IMR-90 (cell line): Measurements from ENCODE around the gene OR2G2. TPM values are rescaled to one million over a fixed set of nuclear protein-coding genes. Genes with fewer than 3 reads are reported as not detected.

Experiments
- ATAC-seq: fragments of 200-7000 bp; cut with Tn5 transposase; 2 replicates; pipeline ENCODE4 v1.9.1; 2020; ENCODE audit warnings: low read depth, mild to moderate bottlenecking, moderate library complexity
- BruUV-seq: library from RNA; stranded (reverse); fragments of 400-500 nt; replicated peaks from 2 replicates; lab custom pipeline; 2021; lab: Mats Ljungman, UMichigan
- CTCF ChIA-PET: fragments of 300-600 bp; formaldehyde crosslinking; extraction: SDS; loops from one replicate; lab custom pipeline; 2021; ENCODE audit warnings: antibody characterized with exemption; lab: Yijun Ruan, JAX
- POLR2A ChIA-PET: fragments of 300-600 bp; sonication (Branson Sonifier 250); formaldehyde crosslinking; loops from one replicate; lab custom pipeline; 2022; ENCODE audit warnings: antibody characterized with exemption; ENCODE audit not compliant: unreplicated experiment; lab: Charles Lee
- DNase-seq: peaks from one replicate; pipeline ENCODE4 v3.0.0; 2013
- H2AFZ ChIP-seq: replicated peaks from 2 replicates; pipeline ENCODE3; 2013; ENCODE audit warnings: low read length, mild to moderate bottlenecking; ENCODE audit not compliant: poor library complexity
- H2AK5ac ChIP-seq: 2 replicates; pipeline ENCODE4 v1.6.1; 2013; ENCODE audit warnings: low read depth, low read length, inconsistent platforms
- H2AK9ac ChIP-seq: replicated peaks from 2 replicates; pipeline ENCODE3; 2013; ENCODE audit warnings: mild to moderate bottlenecking, low read depth, low read length, moderate library complexity; ENCODE audit not compliant: poor library complexity
- H2BK120ac ChIP-seq: 2 replicates; pipeline ENCODE4 v1.6.1; 2013; ENCODE audit warnings: low read depth, low read length, inconsistent platforms
- H2BK15ac ChIP-seq: 3 replicates; pipeline ENCODE4 v1.6.1; 2013; ENCODE audit warnings: low read depth, low read length, inconsistent platforms
- H2BK20ac ChIP-seq: 2 replicates; pipeline ENCODE4 v1.6.1; 2013; ENCODE audit warnings: low read depth, mild to moderate bottlenecking, inconsistent platforms, low read length, moderate library complexity
- H2BK5ac ChIP-seq: 2 replicates; pipeline ENCODE4 v1.6.1; 2013; ENCODE audit warnings: mild to moderate bottlenecking, low read depth, low read length, inconsistent platforms; ENCODE audit not compliant: poor library complexity, severe bottlenecking
- H3K14ac ChIP-seq: replicated peaks from 2 replicates; pipeline ENCODE4 v1.6.1; 2013; ENCODE audit warnings: low read depth, low read length, inconsistent platforms
- H3K18ac ChIP-seq: 2 replicates; pipeline ENCODE4 v1.6.1; 2013; ENCODE audit warnings: low read depth, low read length, control low read depth
- H3K23ac ChIP-seq: 2 replicates; pipeline ENCODE4 v1.6.1; 2013; ENCODE audit warnings: low read depth, low read length, inconsistent platforms
- H3K27ac ChIP-seq: 2 replicates; pipeline ENCODE4 v1.5.1; 2013; ENCODE audit warnings: mild to moderate bottlenecking, control low read depth, low read length; ENCODE audit not compliant: insufficient read depth
- H3K27me3 ChIP-seq: 2 replicates; pipeline ENCODE4 v1.6.1; 2013; ENCODE audit warnings: low read length; ENCODE audit not compliant: control insufficient read depth, insufficient read depth
- H3K36me3 ChIP-seq: 2 replicates; pipeline ENCODE4 v1.6.1; 2013; ENCODE audit warnings: low read length, mixed read lengths; ENCODE audit not compliant: control insufficient read depth, insufficient read depth
- H3K4ac ChIP-seq: 2 replicates; pipeline ENCODE4 v1.6.1; 2013; ENCODE audit warnings: low read depth, low read length, inconsistent platforms
- H3K4me1 ChIP-seq: 2 replicates; pipeline ENCODE4 v1.6.1; 2013; ENCODE audit warnings: low read length, mixed read lengths; ENCODE audit not compliant: control insufficient read depth, insufficient read depth
- H3K4me2 ChIP-seq: 2 replicates; pipeline ENCODE4 v1.6.1; 2013; ENCODE audit warnings: low read depth, mild to moderate bottlenecking, control low read depth, low read length, moderate library complexity
- H3K4me3 ChIP-seq: 2 replicates; pipeline ENCODE4 v1.5.1; 2013; ENCODE audit warnings: low read depth, mild to moderate bottlenecking, control low read depth, low read length, moderate library complexity; ENCODE audit not compliant: insufficient read depth
- H3K56ac ChIP-seq: 2 replicates; pipeline ENCODE4 v1.6.1; 2013; ENCODE audit warnings: low read length, inconsistent platforms; ENCODE audit not compliant: insufficient read depth; ENCODE audit errors: extremely low read depth
- H3K79me1 ChIP-seq, 2 experiments: 2 replicates each; pipeline ENCODE4 v1.6.1; 2013; ENCODE audit warnings: low read length in 2 of 2, inconsistent platforms in 1 of 2, low read depth in 1 of 2
- H3K9ac ChIP-seq: 2 replicates; pipeline ENCODE4 v1.6.1; 2013; ENCODE audit warnings: low read depth, low read length, control low read depth
- H3K9me1 ChIP-seq: 2 replicates; pipeline ENCODE4 v1.6.1; 2013; ENCODE audit warnings: low read length, inconsistent platforms; ENCODE audit not compliant: insufficient read depth
- H3K9me3 ChIP-seq: 2 replicates; pipeline ENCODE4 v1.6.1; 2013; ENCODE audit warnings: low read length; ENCODE audit not compliant: control insufficient read depth, insufficient read depth
- H4K20me1 ChIP-seq: 2 replicates; pipeline ENCODE4 v1.6.1; 2013; ENCODE audit warnings: low read length, inconsistent platforms; ENCODE audit not compliant: insufficient read depth
- H4K5ac ChIP-seq: 2 replicates; pipeline ENCODE4 v1.6.1; 2013; ENCODE audit warnings: mild to moderate bottlenecking, low read depth, low read length, control low read depth
- H4K8ac ChIP-seq, 2 experiments: 2 replicates each; pipeline ENCODE4 v1.6.1; 2013; ENCODE audit warnings: low read depth in 2 of 2, low read length in 2 of 2, control low read depth in 1 of 2, inconsistent platforms in 1 of 2
- H4K91ac ChIP-seq: 2 replicates; pipeline ENCODE4 v1.6.1; 2013; ENCODE audit warnings: low read depth, low read length, inconsistent platforms; ENCODE audit not compliant: insufficient read depth
- BHLHE40 ChIP-seq: fragments of 150-350 bp; IDR thresholded peaks from 2 replicates; pipeline ENCODE4 v1.6.1; 2016; ENCODE audit warnings: mild to moderate bottlenecking, low read depth, low read length
- CEBPB ChIP-seq: IDR thresholded peaks from 2 replicates; pipeline ENCODE4 v1.6.1; 2012; ENCODE audit warnings: low read depth, low read length, improper control_type of control experiment
- CHD1 ChIP-seq: IDR thresholded peaks from 2 replicates; pipeline ENCODE4 v1.6.1; 2012; ENCODE audit warnings: low read depth, low read length, improper control_type of control experiment
- FOS ChIP-seq: fragments of 150-350 bp; IDR thresholded peaks from 2 replicates; pipeline ENCODE4 v1.6.1; 2016; ENCODE audit warnings: low read depth, low read length
- MAFK ChIP-seq: IDR thresholded peaks from 2 replicates; pipeline ENCODE4 v1.6.1; 2012; ENCODE audit warnings: low read depth, low read length, improper control_type of control experiment
- MAZ ChIP-seq: IDR thresholded peaks from 2 replicates; pipeline ENCODE4 v1.6.1; 2012; ENCODE audit warnings: low read depth, mild to moderate bottlenecking, low read length, improper control_type of control experiment, moderate library complexity, borderline replicate concordance
- MXI1 ChIP-seq: IDR thresholded peaks from 2 replicates; pipeline ENCODE4 v1.6.1; 2012; ENCODE audit warnings: low read depth, mild to moderate bottlenecking, low read length, moderate library complexity, borderline replicate concordance
- NFE2L2 ChIP-seq: fragments of 150-350 bp; IDR thresholded peaks from 2 replicates; pipeline ENCODE4 v1.6.1; 2016; ENCODE audit warnings: low read depth, mild to moderate bottlenecking, low read length
- POLR2A ChIP-seq: IDR thresholded peaks from 2 replicates; pipeline ENCODE4 v1.6.1; 2012; ENCODE audit warnings: mild to moderate bottlenecking, low read depth, low read length
- RAD21 ChIP-seq: IDR thresholded peaks from 2 replicates; pipeline ENCODE4 v1.6.1; 2012; ENCODE audit warnings: low read length, improper control_type of control experiment
- RCOR1 ChIP-seq: IDR thresholded peaks from 2 replicates; pipeline ENCODE4 v1.6.1; 2012; ENCODE audit warnings: mild to moderate bottlenecking, low read length, improper control_type of control experiment; ENCODE audit not compliant: insufficient replicate concordance
- RFX5 ChIP-seq: IDR thresholded peaks from 2 replicates; pipeline ENCODE4 v1.8.0; 2012; ENCODE audit warnings: low read depth, mild to moderate bottlenecking, low read length, moderate library complexity
- SMC3 ChIP-seq: fragments of 150-350 bp; IDR thresholded peaks from 2 replicates; pipeline ENCODE4 v1.6.1; 2016; ENCODE audit warnings: low read depth, mild to moderate bottlenecking, antibody characterized with exemption, low read length, moderate library complexity
- WGBS, 2 experiments: methylation state at CpG; one replicate each; pipeline versions ENCODE4 v1.1.5 to v1.1.7; 2013; ENCODE audit warnings: missing lambda C conversion rate in 2 of 2; ENCODE audit not compliant: insufficient read length in 1 of 2; ENCODE audit errors: extremely low coverage in 2 of 2; 5-methylcytosine and 5-hydroxymethylcytosine counted together
- dilution Hi-C: fragments of 300-500 bp; cut with HindIII; formaldehyde crosslinking; loops from one replicate; pipeline ENCODE4 v1.14.3; 2018; ENCODE audit warnings: low sequenced_read_pairs; ENCODE audit not compliant: unreplicated experiment
- in situ Hi-C: fragments of 300-500 bp; cut with MboI; formaldehyde crosslinking; loops from 3 replicates; pipeline ENCODE4 v1.14.3; 2019; ENCODE audit warnings: low sequenced_read_pairs, inconsistent platforms, mixed read lengths
- intact Hi-C: fragments of 100-400 bp; cut with micrococcal nuclease; formaldehyde crosslinking; loops from 2 replicates; pipeline ENCODE4 v1.10.0; 2022
- polyA plus RNA-seq, 3 experiments: library from polyadenylated mRNA; depleted of rRNA; stranded (reverse); fragments of >200 nt; gene quantifications; 2 replicates each; pipeline ENCODE4 v1.2.3, GENCODE V29; 2012; ENCODE audit warnings: low replicate concordance in 1 of 3
- total RNA-seq: library from RNA; depleted of rRNA; stranded (reverse); fragments of >200 nt; gene quantifications from 2 replicates; pipeline ENCODE4 v1.2.3, GENCODE V29; 2012
- TF ChIP-seq, protein P1 (sequence below): conservative IDR thresholded peaks from 2 replicates; pipeline ENCODE4 v1.5.1; 2012; ENCODE audit warnings: mild to moderate bottlenecking, low read depth, low read length, improper control_type of control experiment
- TF ChIP-seq, protein P2 (sequence below): fragments of 150-350 bp; IDR thresholded peaks from 2 replicates; pipeline ENCODE4 v1.6.1; 2017; ENCODE audit warnings: mild to moderate bottlenecking, antibody characterized with exemption, low read length, low read depth
- TF ChIP-seq, protein P3 (sequence below): fragments of 150-350 bp; IDR thresholded peaks from 2 replicates; pipeline ENCODE4 v1.6.1; 2016; ENCODE audit warnings: low read depth, mild to moderate bottlenecking, low read length, moderate library complexity, borderline replicate concordance

The OR2G2 gene
- total and polyA plus RNA-seq, 2 of the 4 experiments (the other 2 are of a cell fraction): not detected

DNA sequence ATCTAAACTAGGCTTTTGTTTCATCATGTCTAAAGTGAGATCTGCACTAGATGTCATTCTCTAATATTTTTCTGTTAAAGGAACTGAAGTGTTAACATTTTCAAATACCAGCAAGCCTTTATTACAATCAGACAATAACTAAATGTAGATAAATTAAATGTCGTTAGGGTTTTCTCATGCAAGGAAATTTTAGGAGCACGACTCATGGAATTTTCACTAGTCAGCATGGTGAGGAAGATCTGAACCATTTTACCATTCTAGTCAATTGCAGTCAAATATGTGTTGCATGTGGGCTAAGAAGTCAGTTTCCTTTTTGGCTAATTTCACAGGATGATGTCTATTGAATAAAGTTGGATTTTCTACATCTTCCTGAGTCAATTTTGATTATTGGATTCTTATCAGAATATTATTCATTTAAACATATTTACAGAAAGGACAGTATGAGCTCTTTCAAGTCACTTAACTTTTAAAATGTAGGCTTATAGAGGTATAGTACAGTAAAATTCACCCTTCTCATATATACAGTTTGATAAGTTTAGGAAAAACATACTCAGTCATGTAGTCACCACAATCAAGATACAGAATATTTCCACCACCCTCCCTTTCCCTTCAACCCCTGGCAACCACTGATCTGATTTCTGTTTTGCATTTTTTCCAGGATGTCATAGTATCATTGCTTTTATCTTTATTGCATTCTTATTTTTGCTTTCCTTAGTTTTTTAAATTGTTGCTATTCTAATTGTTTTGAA, 30.1 kb upstream of the OR2G2 start:
- Histone ChIP-seq H4K91ac (no peak overlapping the region), H3K4me1 (no peaks in the 10 kb centered on the region), H3K9me3 (peaks cover 5% of the 10 kb centered on the region; the same call in 1 of the 2 replicates), H3K27me3 (no peaks in the 10 kb centered on the region), H4K8ac (no peak overlapping the region), H3K27ac (no peak overlapping the region), H3K4me2 (no peak overlapping the region), H2BK120ac (no peak overlapping the region), H3K23ac (no peak overlapping the region), H3K9ac (no peak overlapping the region), H2AK9ac (no peak overlapping the region), H2BK20ac (no peak overlapping the region), H3K36me3 (no peaks in the 10 kb centered on the region), H4K20me1 (no peaks in the 10 kb centered on the region), H3K4me3 (no peak overlapping the region), H3K4ac (no peak overlapping the region), H3K56ac (no peak overlapping the region), H4K5ac (no peak overlapping the region), H3K79me1 (no peaks in the 10 kb centered on the region), H2BK15ac (no peak overlapping the region), H2AFZ (no peak overlapping the region), H3K18ac (no peak overlapping the region), H2AK5ac (no peak overlapping the region), H3K14ac (no peak overlapping the region), H3K9me1 (no peaks in the 10 kb centered on the region), H2BK5ac (no peak overlapping the region)
- in situ Hi-C loops: no loop called here
- ChIA-PET POLR2A (no interaction called here), CTCF (interaction anchor here (0.6 kb wide), 1 partner anchor 215 kb away, joined by 5 read pairs; no protein-coding TSS in a partner anchor)
- TF ChIP-seq MXI1 (no peak), NFE2L2 (no peak), FOS (no peak), POLR2A (no peak), RCOR1 (no peak), MAFK (no peak), BHLHE40 (no peak), CHD1 (no peak), RFX5 (no peak), CEBPB (no peak), RAD21 (no peak), MAZ (no peak), SMC3 (no peak)
- TF ChIP-seq, protein P1, sequence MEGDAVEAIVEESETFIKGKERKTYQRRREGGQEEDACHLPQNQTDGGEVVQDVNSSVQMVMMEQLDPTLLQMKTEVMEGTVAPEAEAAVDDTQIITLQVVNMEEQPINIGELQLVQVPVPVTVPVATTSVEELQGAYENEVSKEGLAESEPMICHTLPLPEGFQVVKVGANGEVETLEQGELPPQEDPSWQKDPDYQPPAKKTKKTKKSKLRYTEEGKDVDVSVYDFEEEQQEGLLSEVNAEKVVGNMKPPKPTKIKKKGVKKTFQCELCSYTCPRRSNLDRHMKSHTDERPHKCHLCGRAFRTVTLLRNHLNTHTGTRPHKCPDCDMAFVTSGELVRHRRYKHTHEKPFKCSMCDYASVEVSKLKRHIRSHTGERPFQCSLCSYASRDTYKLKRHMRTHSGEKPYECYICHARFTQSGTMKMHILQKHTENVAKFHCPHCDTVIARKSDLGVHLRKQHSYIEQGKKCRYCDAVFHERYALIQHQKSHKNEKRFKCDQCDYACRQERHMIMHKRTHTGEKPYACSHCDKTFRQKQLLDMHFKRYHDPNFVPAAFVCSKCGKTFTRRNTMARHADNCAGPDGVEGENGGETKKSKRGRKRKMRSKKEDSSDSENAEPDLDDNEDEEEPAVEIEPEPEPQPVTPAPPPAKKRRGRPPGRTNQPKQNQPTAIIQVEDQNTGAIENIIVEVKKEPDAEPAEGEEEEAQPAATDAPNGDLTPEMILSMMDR: no peak
- TF ChIP-seq, protein P2, sequence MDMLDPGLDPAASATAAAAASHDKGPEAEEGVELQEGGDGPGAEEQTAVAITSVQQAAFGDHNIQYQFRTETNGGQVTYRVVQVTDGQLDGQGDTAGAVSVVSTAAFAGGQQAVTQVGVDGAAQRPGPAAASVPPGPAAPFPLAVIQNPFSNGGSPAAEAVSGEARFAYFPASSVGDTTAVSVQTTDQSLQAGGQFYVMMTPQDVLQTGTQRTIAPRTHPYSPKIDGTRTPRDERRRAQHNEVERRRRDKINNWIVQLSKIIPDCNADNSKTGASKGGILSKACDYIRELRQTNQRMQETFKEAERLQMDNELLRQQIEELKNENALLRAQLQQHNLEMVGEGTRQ: no peak
- TF ChIP-seq, protein P3, sequence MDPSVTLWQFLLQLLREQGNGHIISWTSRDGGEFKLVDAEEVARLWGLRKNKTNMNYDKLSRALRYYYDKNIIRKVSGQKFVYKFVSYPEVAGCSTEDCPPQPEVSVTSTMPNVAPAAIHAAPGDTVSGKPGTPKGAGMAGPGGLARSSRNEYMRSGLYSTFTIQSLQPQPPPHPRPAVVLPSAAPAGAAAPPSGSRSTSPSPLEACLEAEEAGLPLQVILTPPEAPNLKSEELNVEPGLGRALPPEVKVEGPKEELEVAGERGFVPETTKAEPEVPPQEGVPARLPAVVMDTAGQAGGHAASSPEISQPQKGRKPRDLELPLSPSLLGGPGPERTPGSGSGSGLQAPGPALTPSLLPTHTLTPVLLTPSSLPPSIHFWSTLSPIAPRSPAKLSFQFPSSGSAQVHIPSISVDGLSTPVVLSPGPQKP: no peak
- intact Hi-C loops: no loop called here
- BruUV-seq: no TSS peak
- no peak for ATAC-seq
- no CpG with 5 or more reads among the region's 2 CpGs for WGBS, 2 experiments
- DNase-seq: no peak
- dilution Hi-C loops: no loop called here
